Mesothelial cell of epicardium (in vitro differentiated cells): ENCODE results near the gene TMEM239. TPM values are rescaled to one million over a fixed set of nuclear protein-coding genes. Genes with fewer than 3 reads are reported as not detected.

Experiments used
- DNase-seq, 2 experiments: peaks; one replicate each; pipeline ENCODE4 v3.0.0; 2021; ENCODE audit warnings: low spot score in 2 of 2; ENCODE audit not compliant: unreplicated experiment in 2 of 2
- H3K27ac Mint-ChIP-seq: 2 replicates; pipeline ENCODE4 v1.8.0; 2021; ENCODE audit warnings: mixed read lengths
- H3K27me3 Mint-ChIP-seq: 2 replicates; pipeline ENCODE4 v1.8.0; 2021; ENCODE audit warnings: low read depth, mixed read lengths
- H3K36me3 Mint-ChIP-seq: 2 replicates; pipeline ENCODE4 v1.8.0; 2021; ENCODE audit warnings: mixed read lengths
- H3K4me1 Mint-ChIP-seq: 2 replicates; pipeline ENCODE4 v1.8.0; 2021; ENCODE audit warnings: mixed read lengths
- H3K4me3 Mint-ChIP-seq: 2 replicates; pipeline ENCODE4 v1.8.0; 2021; ENCODE audit warnings: mild to moderate bottlenecking, moderate library complexity, mixed read lengths
- H3K9me3 Mint-ChIP-seq: 2 replicates; pipeline ENCODE4 v1.8.0; 2021; ENCODE audit warnings: mixed read lengths
- total RNA-seq: library from RNA; stranded (reverse); gene quantifications from 3 replicates; pipeline ENCODE4 v1.2.1, GENCODE V29; 2021
- TF ChIP-seq, protein P1 (sequence below): fragments of 200-600 bp; sonication (generic); IDR thresholded peaks from one replicate; pipeline ENCODE4 v1.5.0; 2021; ENCODE audit warnings: antibody characterized with exemption; ENCODE audit not compliant: unreplicated experiment

TMEM239 gene
- total RNA-seq, 1 donor from 2014 or later, result not detected

DNA sequence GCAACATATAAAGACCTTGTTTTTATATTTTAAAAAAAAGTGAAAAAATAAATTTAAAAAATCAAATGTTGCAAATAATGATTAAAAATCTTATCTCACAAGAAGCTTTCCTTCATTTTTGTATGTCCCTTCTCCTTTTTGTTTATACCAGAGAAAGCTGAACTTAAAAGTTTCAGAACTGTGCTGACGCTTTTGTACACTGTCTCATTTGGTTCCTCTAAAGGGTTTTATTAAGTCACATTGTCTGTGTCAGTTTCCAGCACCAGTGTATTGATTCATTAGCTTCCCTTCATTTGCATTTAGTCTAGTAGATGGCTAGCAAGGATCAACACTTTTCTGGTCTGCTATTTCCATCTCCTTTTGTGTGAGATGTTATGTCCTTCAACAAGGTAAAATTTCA is 17.6 kb downstream of the TMEM239 start:
- H3K4me3 Mint-ChIP-seq, result no peak overlapping the region
- TF ChIP-seq, protein P1, sequence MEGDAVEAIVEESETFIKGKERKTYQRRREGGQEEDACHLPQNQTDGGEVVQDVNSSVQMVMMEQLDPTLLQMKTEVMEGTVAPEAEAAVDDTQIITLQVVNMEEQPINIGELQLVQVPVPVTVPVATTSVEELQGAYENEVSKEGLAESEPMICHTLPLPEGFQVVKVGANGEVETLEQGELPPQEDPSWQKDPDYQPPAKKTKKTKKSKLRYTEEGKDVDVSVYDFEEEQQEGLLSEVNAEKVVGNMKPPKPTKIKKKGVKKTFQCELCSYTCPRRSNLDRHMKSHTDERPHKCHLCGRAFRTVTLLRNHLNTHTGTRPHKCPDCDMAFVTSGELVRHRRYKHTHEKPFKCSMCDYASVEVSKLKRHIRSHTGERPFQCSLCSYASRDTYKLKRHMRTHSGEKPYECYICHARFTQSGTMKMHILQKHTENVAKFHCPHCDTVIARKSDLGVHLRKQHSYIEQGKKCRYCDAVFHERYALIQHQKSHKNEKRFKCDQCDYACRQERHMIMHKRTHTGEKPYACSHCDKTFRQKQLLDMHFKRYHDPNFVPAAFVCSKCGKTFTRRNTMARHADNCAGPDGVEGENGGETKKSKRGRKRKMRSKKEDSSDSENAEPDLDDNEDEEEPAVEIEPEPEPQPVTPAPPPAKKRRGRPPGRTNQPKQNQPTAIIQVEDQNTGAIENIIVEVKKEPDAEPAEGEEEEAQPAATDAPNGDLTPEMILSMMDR, result no peak
- DNase-seq, result no peak
- H3K4me1 Mint-ChIP-seq, result peaks cover 2% of the 10 kb centered on the region
- H3K27ac Mint-ChIP-seq, result no peak overlapping the region
- H3K9me3 Mint-ChIP-seq, result peaks cover 1% of the 10 kb centered on the region
- H3K36me3 Mint-ChIP-seq, result peaks cover 17% of the 10 kb centered on the region
- H3K27me3 Mint-ChIP-seq, result no peaks in the 10 kb centered on the region

GRCh38 chr20:2834401-2835110 is 18.4 kb downstream of the TMEM239 start:
- H3K27ac Mint-ChIP-seq, result no peak overlapping the region
- no peaks in the 10 kb centered on the region for H3K9me3 Mint-ChIP-seq
- H3K4me3 Mint-ChIP-seq, result no peak overlapping the region
- peaks cover 7% of the 10 kb centered on the region for H3K4me1 Mint-ChIP-seq
- peaks cover 17% of the 10 kb centered on the region for H3K36me3 Mint-ChIP-seq
- DNase-seq, result no peak
- TF ChIP-seq, protein P1, result no peak
- no peaks in the 10 kb centered on the region for H3K27me3 Mint-ChIP-seq

DNA sequence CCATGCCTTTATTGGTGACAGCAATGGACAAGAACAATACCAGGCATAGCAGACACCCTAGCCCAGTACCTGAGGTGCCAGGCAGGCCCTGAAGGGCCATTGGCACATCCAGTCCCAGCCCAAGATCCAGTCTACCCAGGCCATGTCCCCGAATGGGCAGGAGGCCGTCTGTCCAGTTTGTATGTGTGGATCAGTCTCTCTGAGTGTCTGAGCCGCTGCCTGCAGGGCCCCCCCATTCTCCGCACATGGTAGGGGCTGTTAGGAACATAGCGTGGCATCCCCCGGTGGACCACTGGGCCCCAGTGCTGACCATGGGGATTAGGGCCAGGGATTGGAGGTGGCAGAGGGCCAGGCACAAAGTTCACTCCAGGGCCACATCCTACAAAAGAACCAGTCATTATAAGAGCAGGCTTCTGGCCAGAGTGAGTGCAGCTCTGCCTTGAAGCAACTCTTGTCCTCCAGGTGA is 19.2 kb downstream of the TMEM239 start:
- H3K27ac Mint-ChIP-seq, result no peak overlapping the region
- TF ChIP-seq, protein P1, result no peak

DNA sequence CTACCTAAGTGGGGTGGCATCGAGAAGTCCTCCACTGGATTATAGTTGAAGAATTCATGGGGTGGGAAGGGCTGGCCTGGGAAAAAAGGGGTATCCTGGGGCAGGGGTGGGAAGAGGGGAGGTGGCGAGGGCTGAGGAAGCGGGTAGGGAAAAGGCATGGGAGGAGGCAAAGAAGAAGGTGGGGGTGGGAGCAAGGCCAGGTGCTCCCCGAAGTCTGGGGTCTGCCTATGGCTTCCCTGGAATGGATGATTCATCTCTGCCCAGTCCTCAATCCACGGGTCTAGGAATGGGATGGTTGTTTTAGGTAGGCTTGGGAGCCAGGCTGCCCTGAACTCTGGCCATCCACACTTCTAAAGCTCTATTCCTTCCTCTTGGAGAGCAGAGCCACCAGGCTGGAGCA is 19.9 kb downstream of the TMEM239 start:
- no peak overlapping the region for H3K4me3 Mint-ChIP-seq
- no peaks in the 10 kb centered on the region for H3K27me3 Mint-ChIP-seq
- no peak for DNase-seq
- no peaks in the 10 kb centered on the region for H3K9me3 Mint-ChIP-seq
- H3K27ac Mint-ChIP-seq, result no peak overlapping the region
- H3K36me3 Mint-ChIP-seq, result peaks cover 17% of the 10 kb centered on the region
- H3K4me1 Mint-ChIP-seq, result peaks cover 11% of the 10 kb centered on the region
- TF ChIP-seq, protein P1, result no peak

More for the DNA sequence above, 19.2 kb downstream of the TMEM239 start:
- H3K4me1 Mint-ChIP-seq, result peaks cover 10% of the 10 kb centered on the region
- no peak overlapping the region for H3K4me3 Mint-ChIP-seq
- H3K9me3 Mint-ChIP-seq, result no peaks in the 10 kb centered on the region
- no peaks in the 10 kb centered on the region for H3K27me3 Mint-ChIP-seq
- DNase-seq, result no peak
- peaks cover 17% of the 10 kb centered on the region for H3K36me3 Mint-ChIP-seq

DNA sequence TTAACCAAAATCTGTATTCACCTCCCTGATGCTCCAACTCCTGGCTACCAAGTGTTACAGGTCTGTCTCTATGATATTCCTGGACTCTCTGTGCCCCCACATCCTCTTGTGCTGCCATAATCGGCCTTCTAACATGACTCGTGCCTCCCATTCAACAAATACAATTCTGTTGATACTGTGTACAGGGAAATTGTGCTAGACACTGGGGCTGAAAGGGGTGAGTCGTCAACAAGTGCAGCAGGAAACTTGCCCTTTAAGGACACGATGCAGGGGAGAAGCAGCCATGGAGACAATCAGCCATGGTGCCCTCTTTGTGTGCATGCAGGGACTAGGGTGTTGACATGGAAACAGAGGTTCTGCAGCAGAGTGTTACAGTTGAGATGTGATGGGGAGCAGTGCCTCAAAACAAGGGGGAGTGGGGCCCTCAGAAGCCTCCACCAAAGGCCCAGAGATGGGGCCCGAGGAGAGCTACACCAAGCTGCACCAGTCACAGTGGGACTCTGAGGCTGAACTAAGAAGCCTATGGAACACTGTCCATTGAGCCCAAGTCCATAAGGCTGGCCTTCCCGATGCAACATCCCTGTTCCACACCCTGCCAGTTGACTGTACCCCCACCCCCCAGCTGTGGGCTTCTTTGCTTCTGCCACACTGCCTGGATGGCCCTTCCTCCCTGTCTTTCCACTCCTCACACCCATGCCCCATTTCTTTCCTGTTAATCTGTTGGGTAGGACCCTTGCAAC is 21.2 kb downstream of the TMEM239 start:
- Mint-ChIP-seq H3K36me3 (peaks cover 17% of the 10 kb centered on the region), H3K27ac (no peak overlapping the region), H3K27me3 (no peaks in the 10 kb centered on the region), H3K4me3 (no peak overlapping the region), H3K9me3 (no peaks in the 10 kb centered on the region), H3K4me1 (peaks cover 14% of the 10 kb centered on the region)
- DNase-seq, result no peak
- TF ChIP-seq, protein P1, result no peak
